Endothelial cell of umbilical vein (primary cell): ENCODE measurements around the gene SULT1E1.

ENCODE experiments used
- CTCF ChIP-seq, 2 donors: IDR thresholded peaks; 1 replicate in 1 of 2; 2 replicates in 1 of 2; pipeline ENCODE4 v1.5.1; 2011; ENCODE audit warnings: low read length in 2 of 2, mild to moderate bottlenecking in 2 of 2, moderate library complexity in 2 of 2, control low read depth in 1 of 2, inconsistent platforms in 1 of 2, low read depth in 1 of 2; ENCODE audit not compliant: insufficient read depth in 1 of 2; ENCODE audit errors: extremely low read depth in 1 of 2
- EZH2 ChIP-seq: IDR thresholded peaks from 2 replicates; pipeline ENCODE4 v1.6.1; 2012; ENCODE audit warnings: borderline replicate concordance, low read depth, mild to moderate bottlenecking, moderate library complexity, low read length, inconsistent platforms; ENCODE audit not compliant: severe bottlenecking
- FOS ChIP-seq: IDR thresholded peaks from 2 replicates; pipeline ENCODE4 v1.6.1; 2011; ENCODE audit warnings: mild to moderate bottlenecking, low read length, moderate library complexity, borderline replicate concordance; ENCODE audit not compliant: insufficient read depth
- MAX ChIP-seq: IDR thresholded peaks from 2 replicates; pipeline ENCODE4 v1.6.1; 2011; ENCODE audit not compliant: insufficient read depth, insufficient read length
- MYC ChIP-seq: IDR thresholded peaks from one replicate; pipeline ENCODE4 v1.6.1; 2011; ENCODE audit warnings: mild to moderate bottlenecking, low read depth, low read length
- POLR2A ChIP-seq: IDR thresholded peaks from 2 replicates; pipeline ENCODE4 v1.6.1; 2012; ENCODE audit warnings: low read depth, mild to moderate bottlenecking, control low read depth, low read length
- POLR2AphosphoS5 ChIP-seq: IDR thresholded peaks from 2 replicates; pipeline ENCODE4 v1.6.1; 2012; ENCODE audit warnings: low read depth, mild to moderate bottlenecking, control low read depth, low read length, moderate library complexity; ENCODE audit not compliant: insufficient read depth

- TF ChIP-seq CTCF (IDR thresholded peaks at IDR 0.05; ENCODE audit: extremely low read depth in 1 of 2, insufficient read depth in 1 of 2, low read depth in 1 of 2, low read length in 2 of 2) (no peak), POLR2AphosphoS5 (no peak), POLR2A (no peak), MYC (no peak), EZH2 (no peak), FOS (no peak), MAX (no peak)
These were observed 23.7 kb downstream of the SULT1E1 start for GRCh38 chr4:69836287-69836686.
